ENCODE data around the gene GBP4.

- TF ChIP-seq CTCF (IDR thresholded peaks at IDR 0.05) (no peak), ZFX (IDR thresholded peaks at IDR 0.05; ENCODE audit: borderline replicate concordance) (no peak)
Observed at GRCh38 chr1:89221341-89221740, 22.6 kb upstream of the GBP4 start.

Measured in 22Rv1 (cell line).